Stomach (tissue), 4 donors: Measurements from ENCODE around the gene RIN3.

Experiments used
- EP300 ChIP-seq: sonication (generic); formaldehyde crosslinking; IDR thresholded peaks from one replicate; pipeline ENCODE4 v1.6.1; 2017; ENCODE audit warnings: antibody characterized with exemption
- POLR2A ChIP-seq, 4 donors: fragments of 450-650 bp; IDR thresholded peaks; one replicate each; pipeline ENCODE4 v1.6.1; 2016; ENCODE audit warnings: antibody characterized with exemption in 4 of 4, control low read depth in 2 of 4, mild to moderate bottlenecking in 1 of 4, moderate library complexity in 1 of 4
- POLR2AphosphoS5 ChIP-seq, 3 donors: sonication (generic); formaldehyde crosslinking; IDR thresholded peaks; one replicate each; pipeline ENCODE4 v1.6.1; 2016; ENCODE audit warnings: antibody characterized with exemption in 3 of 3
- TF ChIP-seq, protein P1 (sequence below), 7 experiments: fragments of 450-650 bp in 4 of 7; fragments of 200-600 bp in 3 of 7; sonication (generic) in 3 of 7; IDR thresholded peaks; one replicate each; pipeline ENCODE4 v1.5.1; 2016 to 2019; ENCODE audit warnings: antibody characterized with exemption in 7 of 7, control low read depth in 2 of 7, mild to moderate bottlenecking in 1 of 7

GRCh38 chr14:92572050-92572449, 58.5 kb downstream of the RIN3 start:
- TF ChIP-seq, protein P1, sequence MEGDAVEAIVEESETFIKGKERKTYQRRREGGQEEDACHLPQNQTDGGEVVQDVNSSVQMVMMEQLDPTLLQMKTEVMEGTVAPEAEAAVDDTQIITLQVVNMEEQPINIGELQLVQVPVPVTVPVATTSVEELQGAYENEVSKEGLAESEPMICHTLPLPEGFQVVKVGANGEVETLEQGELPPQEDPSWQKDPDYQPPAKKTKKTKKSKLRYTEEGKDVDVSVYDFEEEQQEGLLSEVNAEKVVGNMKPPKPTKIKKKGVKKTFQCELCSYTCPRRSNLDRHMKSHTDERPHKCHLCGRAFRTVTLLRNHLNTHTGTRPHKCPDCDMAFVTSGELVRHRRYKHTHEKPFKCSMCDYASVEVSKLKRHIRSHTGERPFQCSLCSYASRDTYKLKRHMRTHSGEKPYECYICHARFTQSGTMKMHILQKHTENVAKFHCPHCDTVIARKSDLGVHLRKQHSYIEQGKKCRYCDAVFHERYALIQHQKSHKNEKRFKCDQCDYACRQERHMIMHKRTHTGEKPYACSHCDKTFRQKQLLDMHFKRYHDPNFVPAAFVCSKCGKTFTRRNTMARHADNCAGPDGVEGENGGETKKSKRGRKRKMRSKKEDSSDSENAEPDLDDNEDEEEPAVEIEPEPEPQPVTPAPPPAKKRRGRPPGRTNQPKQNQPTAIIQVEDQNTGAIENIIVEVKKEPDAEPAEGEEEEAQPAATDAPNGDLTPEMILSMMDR (IDR thresholded peaks at IDR 0.05): no peak
- TF ChIP-seq POLR2A (IDR thresholded peaks at IDR 0.05): no peak
- TF ChIP-seq POLR2AphosphoS5 (IDR thresholded peaks at IDR 0.05): no peak
- TF ChIP-seq EP300: no peak
